SK-MEL-5 (cell line): ENCODE results near the gene MAN1B1. TPM values are rescaled to one million over a fixed set of nuclear protein-coding genes. Genes with fewer than 3 reads are reported as not detected.

Experiments used
- DNase-seq: peaks from one replicate; pipeline ENCODE4 v3.0.0-alpha.2; 2016; ENCODE audit warnings: low read depth, low spot score
- in situ Hi-C: cut with HindIII; loops from 2 replicates; pipeline ENCODE4 v1.10.0; 2016; ENCODE audit warnings: low sequenced_read_pairs, high pct_unique_total_duplicates, low pct_unique_long_range_greater_than_20kb
- total RNA-seq: library from RNA; depleted of rRNA; stranded (reverse); fragments of >200 nt; shearing (Covaris generic); gene quantifications from 2 replicates; pipeline ENCODE4 v1.2.3, GENCODE V29; 2014

Gene MAN1B1
- total RNA-seq, 1 experiment from 2014 or later, result 84.8 TPM

- in situ Hi-C loops, result no loop called here
- no peak for DNase-seq
These were observed 11.1 kb downstream of the MAN1B1 start for GRCh38 chr9:137097761-137098462.

DNA sequence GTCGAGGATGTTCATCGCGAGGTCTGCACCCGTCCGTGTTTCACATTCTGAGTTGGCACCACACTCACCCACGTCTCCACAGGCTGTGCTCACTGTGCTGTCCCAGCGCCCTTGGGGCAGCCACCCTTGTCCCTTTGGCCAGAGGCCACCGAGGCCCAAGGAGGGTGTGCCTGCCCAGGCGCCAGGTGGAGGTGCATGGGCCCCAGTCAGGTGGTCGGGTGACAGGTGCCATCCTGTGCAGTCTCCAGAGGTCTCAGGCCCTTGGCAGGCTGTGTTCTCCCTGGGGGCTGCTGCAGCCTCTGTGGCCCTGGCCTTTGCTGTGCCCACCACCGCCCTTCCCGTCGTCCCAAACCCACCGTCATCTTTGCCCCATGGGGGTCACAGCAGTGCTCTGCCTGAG, 12.4 kb downstream of the MAN1B1 start:
- in situ Hi-C loops, result no loop called here
- no peak for DNase-seq

- in situ Hi-C loops, result no loop called here
- DNase-seq, result no peak
These were observed 16.6 kb downstream of the MAN1B1 start for GRCh38 chr9:137103206-137103999.

GRCh38 chr9:137105814-137106661, 19.3 kb downstream of the MAN1B1 start:
- DNase-seq, result no peak
- in situ Hi-C loops, result no loop called here

- in situ Hi-C loops, result no loop called here
These were observed 20.0 kb downstream of the MAN1B1 start for GRCh38 chr9:137106662-137107250.

DNA sequence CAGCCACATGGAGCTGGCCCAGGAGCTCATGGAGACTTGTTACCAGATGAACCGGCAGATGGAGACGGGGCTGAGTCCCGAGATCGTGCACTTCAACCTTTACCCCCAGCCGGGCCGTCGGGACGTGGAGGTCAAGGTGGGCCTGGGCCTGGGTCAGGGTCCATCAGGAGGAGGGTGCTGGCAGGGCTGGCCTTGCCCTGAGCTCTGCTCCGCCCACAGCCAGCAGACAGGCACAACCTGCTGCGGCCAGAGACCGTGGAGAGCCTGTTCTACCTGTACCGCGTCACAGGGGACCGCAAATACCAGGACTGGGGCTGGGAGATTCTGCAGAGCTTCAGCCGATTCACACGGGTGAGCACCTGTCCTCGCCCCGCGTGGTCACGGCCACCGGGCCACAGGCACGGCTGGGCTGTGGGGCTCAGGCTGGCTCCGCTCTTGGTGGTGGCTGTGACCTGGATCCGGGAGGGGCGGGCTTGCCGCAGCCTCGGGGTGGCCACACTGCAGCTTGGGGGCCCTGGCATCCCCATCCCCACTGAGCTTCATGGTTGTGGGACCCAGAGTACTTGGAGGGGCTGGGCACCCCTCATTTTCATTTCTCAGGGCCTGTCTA, 20.6 kb downstream of the MAN1B1 start:
- no peak for DNase-seq
- in situ Hi-C loops, result no loop called here

More at GRCh38 chr9:137106662-137107250, 20.0 kb downstream of the MAN1B1 start:
- no peak for DNase-seq

DNA sequence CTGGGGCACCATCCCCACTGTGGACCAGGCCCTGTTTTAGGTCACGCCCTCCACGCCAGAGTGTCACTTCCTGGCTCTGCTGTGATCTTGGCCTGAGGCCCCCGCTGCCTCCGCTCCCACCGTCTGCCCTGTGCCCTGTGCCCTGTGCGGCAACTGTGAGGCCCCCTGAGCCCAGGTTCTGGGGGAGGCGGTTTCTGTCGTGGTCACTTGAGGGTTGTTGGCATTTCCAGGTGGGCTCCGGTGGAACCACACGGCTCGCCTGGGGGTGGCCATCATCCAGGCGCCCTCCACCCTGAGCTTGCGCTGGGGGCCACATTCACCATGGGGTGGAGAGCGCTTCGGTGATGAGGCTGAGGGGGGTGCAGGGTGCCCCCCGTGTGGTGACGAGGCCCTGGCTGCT, 21.2 kb downstream of the MAN1B1 start:
- no peak for DNase-seq
- in situ Hi-C loops, result no loop called here

GRCh38 chr9:137108608-137109249, 21.9 kb downstream of the MAN1B1 start:
- in situ Hi-C loops, result no loop called here
- no peak for DNase-seq

GRCh38 chr9:137109250-137110146, 22.7 kb downstream of the MAN1B1 start:
- no peak for DNase-seq
- in situ Hi-C loops, result no loop called here

DNA sequence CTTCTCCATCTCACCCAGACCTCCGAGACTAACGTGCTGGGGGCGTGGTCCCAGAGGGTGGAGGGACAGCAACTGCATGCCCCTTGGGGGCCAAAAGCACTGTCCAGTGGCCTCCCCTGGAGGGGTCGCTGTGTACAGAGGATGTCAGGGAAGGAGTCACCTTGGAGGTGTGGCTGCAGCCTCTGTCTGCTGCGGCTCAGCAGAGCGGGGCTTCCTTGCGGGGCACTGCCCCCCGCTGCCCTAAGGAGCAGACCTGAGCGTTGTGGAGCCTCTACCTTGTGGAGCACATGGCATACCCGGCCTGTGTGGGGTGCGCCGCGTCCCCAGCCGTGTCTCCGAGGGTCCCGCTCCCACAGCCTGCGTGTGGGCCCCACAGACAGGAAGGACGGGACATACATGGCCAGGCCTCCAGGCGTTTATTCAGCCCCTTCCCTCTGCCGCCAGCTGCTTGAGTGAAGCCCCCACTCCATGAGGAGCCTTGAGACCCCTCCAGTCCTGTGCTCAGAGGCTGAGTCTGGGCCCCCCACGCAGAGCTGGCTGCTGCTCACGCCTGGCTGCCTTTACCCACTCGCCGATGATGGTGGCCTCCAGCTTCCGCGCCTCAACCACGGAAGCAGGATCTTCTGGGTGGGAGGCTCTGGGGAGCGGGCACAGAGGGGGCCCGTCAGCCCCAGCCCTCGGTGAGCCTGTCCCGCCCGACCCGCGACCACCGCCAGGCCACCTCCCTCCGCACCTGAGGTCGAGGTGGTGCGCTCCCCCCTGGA, 23.5 kb downstream of the MAN1B1 start:
- in situ Hi-C loops, result no loop called here
- DNase-seq, result no peak

- DNase-seq, result no peak
- in situ Hi-C loops, result no loop called here
These were observed 24.4 kb downstream of the MAN1B1 start for GRCh38 chr9:137110911-137111787.

DNA sequence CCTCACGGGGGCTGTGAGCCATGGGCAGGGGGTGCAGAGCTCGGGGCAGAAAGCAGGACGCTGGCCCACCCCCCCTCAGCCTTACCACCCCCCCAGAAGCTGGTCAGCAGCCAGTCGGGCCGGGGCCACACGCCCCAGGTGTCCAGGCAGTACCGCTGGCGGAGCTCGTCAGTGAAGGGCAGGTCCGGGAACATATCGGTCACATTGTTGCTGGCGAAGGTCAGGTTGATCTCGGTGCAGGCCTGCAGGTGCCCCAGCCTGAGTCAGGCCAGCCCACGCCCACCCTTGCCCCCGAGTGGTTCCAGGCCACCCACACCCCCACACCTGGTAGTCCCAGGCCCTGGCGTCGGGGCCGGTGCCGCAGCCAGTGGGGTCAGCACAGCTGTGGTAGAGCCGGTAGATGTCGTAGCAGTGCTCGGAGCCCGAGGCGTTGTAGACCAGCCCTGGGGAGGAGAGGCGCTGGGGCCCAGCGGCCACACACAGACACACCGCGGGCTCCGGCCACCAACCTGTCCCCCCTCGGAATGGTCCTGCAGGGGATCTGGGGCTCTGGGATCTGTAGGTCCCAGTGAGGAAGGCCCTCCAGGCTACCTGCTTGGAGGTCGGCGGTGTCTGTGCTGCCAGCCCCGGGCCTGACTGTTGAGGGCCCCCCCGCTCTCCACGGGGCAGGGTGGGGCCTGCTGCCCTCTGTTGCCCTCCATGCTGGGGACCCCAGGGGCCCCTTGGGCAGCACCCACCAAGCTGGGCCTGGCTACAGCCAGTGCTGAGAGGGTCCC, 25.2 kb downstream of the MAN1B1 start:
- DNase-seq, result no peak
- in situ Hi-C loops, result no loop called here

DNA sequence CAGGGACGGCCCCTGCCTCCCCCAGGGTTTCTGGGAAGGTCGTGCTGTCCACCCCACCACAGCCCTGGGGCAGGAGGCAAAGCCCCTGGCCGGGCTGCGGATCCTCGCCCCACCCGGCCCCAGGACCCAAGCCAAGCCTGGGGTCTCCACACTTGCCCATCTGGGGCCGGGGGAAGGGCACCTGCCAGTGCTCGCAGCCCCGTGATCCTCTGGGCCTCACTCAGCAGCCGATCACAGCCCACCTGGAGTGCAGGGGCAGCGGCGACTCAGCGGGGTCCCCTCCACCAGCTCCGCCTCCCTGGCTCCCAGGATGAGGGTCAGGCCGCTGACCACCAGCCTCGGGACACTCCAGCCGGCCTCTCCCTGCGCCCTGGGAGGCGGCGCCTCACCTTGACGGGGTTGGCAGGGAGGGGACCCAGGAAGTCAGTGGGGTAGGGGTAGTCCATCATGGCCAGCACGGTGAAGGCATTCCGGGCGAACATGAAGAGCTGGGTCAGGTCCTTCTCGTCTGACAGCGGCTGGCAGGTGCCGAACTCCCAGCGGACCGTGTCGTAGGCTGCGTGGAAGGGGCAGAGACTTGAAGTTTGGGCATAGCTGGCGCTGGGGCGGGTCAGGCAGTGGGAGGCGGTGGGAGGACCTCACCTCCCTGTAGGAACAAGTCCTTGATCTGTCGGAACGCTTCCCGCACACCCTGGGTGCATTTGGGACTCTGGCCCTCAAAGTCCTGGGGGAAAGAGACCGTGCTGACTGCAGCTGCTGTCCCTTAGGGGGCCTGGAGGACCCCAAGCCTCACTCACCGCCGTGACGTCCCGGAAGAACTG, 26.0 kb downstream of the MAN1B1 start:
- in situ Hi-C loops, result no loop called here
- DNase-seq, result no peak
